CD4-positive, alpha-beta T cell treated with Interleukin-6 at 100 ng/mL for 8 hours (primary cell): ENCODE data around the gene FBLN2.
"Not testable (repeated sequence)": the region's sequence is repeated elsewhere in the genome, so short reads cannot be mapped to it uniquely, and the experiment has no call there.

Experiments
- DNase-seq: peaks from one replicate; pipeline ENCODE4 v3.0.0-alpha.2; 2020; ENCODE audit warnings: mixed read lengths, low spot score

Gene FBLN2

DNA sequence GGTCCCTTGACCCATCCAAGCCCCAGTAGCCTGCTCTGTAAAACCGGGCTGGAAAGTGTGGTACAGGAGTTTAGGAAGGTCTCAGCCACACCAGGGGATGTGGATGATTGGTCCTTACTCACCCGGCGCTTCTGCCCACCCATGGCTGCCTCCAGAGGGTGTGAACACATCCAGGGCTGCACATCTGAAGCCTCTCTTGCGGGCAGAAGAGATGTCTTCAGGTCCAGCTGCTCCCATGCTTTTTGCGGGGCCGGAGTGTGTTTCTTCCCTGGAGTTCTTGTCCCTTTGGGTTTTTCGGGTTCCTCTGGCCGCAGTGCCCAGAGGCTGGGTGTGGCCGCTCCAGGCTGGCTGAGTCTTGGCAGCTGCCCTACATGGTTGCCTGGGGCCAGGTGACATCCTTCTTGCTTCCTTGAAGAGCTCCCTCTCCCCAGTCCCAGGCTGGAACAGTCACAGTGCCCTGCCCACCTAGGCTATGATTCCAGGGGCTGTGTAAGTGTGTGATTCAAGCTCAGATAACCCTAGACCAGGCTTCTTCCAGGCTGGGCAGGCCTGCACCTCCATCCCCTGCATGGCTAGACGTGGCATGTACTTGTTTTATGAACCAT is 34.9 kb upstream of the FBLN2 start:
- no peak for DNase-seq

DNA sequence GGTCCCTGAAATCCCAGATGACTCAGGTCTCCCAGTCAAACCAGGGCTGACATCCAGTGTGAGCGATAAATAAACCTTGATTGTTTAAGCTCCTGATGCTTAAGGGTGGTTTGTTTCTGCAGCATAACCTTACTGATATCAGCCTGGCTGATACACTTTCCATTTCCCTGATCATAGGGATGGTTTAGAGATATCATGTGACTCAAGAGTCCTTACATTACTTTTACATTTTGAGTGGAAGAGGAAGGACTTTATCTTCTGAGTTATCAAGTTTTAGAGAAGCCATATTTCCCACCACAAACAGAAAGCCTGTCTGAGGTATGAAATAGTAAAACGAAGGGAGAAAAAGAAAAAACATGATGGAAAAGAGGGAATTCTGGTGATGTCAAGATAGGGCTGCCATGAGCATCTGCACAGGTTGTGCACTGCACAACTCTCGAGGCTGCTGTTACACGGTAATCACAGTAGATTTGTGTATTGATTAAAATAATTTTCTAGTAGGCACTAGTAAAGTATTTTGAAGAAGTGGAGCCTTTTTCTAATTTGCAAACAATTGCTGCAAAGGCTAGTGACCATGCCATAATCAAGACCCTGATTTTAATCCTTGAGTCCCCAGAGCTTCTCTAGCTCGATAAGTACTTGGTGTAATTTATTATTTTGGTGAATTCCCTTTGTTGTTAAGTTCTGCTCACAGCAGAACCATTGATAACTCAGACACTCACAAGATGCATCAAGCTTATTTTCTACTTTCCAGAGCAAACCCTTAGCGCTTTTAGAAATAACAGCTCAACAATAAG is 34.1 kb upstream of the FBLN2 start:
- no peak for DNase-seq

DNA sequence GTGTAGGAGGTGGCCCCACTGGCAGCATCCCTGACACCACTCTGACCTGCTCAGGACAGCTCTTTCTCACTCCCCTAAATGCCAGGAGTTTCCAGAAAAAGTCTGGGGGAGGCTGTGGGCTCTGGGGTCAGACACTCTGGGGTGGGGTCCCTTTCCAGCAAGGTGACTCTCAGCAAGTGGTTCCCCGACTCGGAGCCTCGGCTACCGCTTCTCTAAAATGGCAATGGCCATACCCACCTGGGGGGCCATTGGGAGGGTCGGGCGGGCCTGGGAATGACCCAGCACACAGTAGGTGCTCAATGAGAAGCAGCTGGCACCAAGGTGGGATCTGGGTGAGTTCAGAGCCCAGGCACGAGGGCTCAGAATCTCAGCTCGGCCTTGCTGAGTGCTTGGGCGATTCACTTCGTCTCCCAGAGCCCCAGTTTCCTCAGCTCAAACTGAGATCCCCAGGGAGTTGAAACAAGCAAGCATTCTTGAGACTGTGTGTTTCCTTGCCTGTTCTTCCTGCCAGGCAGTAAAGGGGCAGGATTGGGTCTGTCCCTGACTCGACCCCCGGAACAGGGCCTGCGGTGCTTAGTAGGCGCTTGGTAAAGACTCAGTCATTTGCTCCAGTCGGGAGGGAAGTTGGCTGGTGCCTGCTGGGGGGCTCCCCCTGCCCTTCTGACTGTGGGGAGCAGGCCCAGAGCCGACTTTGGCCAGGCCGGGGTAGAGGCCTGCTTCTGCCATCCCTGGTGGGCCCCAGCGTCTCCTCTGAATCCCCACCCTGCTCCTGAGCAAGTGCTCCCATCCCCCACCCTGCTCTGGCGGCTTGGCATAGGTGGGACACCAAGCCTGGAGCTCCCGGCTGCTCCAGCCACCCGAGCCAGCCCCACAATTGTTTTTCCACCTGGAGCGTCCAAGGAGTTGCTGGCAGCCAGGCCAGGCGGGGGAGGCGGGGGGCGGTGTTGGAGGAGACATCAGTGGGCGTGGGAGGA is 32.9 kb upstream of the FBLN2 start:
- no peak for DNase-seq

- DNase-seq: no peak
Measured at GRCh38 chr3:13516760-13517135, 32.2 kb upstream of the FBLN2 start.

DNA sequence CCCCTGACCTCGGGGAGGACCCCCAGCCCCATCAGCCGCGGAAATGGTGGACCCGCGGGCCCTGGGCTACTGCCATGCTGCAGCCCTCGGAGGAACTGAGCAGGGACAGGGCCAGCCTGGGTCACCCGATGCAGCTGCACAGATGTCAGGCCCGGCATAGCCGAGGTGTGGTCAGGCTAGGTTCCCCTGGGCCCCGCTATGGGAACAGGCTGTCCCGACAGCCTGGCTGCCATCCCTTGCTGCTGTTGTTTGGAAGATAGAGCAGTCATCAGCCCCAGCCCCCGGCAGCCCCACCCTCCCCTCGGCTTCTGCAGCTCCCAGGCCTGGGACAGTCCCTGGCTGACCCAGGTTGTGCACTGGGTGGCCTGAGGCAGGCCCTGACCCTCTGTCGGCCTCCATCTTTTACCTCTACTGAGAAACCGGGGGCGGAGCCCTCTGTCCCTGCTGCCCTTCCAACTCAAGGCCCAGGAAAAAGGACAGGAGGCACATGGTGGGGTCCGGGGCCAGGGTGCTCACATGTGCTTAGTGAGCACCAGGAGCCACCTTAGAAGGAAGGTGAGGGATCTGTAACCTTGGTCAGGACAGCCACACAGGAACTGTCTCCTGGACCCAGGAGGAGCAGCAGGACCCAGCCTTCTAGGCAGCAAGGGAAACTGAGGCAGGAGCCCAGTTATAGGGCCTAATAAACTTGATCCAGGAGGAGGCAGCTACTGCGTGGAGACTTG is 31.5 kb upstream of the FBLN2 start:
- no peak for DNase-seq

- DNase-seq: no peak
Measured at GRCh38 chr3:13518516-13518953, 30.4 kb upstream of the FBLN2 start.

DNA sequence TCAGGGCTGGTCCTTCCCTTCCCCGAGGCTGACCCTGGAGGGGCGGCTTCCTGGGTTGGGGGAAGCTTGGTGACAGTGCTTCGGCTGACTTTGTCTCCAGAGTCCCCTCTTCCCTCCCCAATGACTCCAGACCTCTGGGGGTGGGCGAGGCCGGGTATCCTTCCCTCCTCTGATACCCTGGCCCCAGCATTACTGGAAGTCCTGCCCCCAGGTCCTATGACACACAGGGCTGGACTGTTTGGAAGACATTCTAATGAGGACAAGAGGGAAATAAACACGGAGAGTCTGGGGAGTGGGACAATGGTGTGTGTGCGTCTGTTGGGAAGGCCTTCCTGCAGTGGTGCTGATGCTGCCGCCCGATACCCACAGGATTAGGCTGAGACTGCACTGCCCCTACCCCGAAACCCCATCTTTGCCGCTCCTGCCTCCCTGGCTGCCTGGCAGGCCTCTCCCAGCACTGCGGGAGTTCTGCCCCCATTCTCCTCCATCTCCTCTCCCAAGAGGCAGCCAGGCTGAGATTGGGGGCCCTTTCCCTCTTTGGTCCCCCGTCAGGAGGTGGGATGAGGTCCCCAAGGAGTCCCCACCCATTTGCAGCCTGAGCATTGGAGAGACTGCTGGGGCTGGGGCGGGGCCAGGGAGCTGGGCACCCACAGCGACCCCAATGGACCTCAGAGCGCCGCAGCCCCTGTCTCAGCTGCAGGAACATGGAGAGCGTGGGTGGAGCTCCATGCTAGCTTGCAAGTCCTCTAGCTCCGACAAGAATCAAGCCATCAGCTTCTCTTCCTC is 29.7 kb upstream of the FBLN2 start:
- DNase-seq: no peak

DNA sequence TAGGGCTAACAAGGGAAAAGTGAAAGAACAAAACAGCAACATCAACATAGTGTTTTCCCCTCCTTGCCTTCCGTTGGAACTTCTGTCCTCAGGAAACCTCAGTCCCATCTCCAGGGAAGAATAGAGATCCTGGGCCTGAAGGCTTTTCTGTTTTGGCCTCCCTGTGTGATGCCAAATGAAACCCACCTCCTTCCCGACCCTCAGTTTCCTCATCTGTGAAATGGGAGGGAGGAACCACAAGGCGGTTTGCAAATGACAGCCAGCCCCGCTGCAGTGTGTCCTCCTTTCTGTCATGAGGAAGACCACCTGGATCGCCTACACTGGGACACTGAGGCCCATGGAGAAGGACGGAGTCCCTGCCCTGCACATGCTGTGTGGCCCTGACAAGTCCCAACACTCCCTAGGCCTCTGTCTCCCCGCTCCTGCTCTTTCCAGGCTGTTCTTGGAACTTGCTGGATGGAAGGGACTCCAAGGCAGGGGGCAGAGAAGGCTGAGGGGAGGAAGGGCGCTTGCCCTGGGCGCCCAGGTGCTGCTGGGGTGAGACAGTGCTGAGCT is 28.5 kb upstream of the FBLN2 start:
- no peak for DNase-seq

GRCh38 chr3:13521309-13521708 is 27.6 kb upstream of the FBLN2 start:
- DNase-seq: no peak

DNA sequence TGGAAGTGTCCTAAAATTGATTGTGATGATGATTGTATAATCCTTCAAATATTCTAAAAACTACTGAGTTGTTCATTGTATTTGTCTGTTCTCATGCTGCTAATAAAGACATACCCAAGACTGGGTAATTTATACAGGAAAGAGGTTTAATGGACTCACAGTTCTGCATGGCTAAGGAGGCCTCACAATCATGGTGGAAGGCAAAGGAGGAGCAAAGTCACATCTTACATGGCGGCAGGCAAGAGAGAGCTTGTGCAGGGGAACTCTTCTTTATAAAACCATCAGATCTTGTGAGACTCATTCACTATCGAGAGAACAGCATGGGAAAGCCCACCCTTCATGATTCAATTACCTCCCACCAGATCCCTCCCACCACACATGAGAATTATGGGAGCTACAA is 27.2 kb upstream of the FBLN2 start:
- not testable (repeated sequence) for DNase-seq

GRCh38 chr3:13522236-13522635 is 26.7 kb upstream of the FBLN2 start:
- no peak for DNase-seq

- no peak for DNase-seq
Measured at GRCh38 chr3:13524979-13525669, 23.8 kb upstream of the FBLN2 start.

GRCh38 chr3:13525827-13526625 is 22.9 kb upstream of the FBLN2 start:
- no peak for DNase-seq

- no peak for DNase-seq
Measured at GRCh38 chr3:13526626-13526949, 22.3 kb upstream of the FBLN2 start.

- no peak for DNase-seq
Measured at GRCh38 chr3:13528217-13528867, 20.6 kb upstream of the FBLN2 start.

- DNase-seq: no peak
Measured at GRCh38 chr3:13529196-13530112, 19.5 kb upstream of the FBLN2 start.

DNA sequence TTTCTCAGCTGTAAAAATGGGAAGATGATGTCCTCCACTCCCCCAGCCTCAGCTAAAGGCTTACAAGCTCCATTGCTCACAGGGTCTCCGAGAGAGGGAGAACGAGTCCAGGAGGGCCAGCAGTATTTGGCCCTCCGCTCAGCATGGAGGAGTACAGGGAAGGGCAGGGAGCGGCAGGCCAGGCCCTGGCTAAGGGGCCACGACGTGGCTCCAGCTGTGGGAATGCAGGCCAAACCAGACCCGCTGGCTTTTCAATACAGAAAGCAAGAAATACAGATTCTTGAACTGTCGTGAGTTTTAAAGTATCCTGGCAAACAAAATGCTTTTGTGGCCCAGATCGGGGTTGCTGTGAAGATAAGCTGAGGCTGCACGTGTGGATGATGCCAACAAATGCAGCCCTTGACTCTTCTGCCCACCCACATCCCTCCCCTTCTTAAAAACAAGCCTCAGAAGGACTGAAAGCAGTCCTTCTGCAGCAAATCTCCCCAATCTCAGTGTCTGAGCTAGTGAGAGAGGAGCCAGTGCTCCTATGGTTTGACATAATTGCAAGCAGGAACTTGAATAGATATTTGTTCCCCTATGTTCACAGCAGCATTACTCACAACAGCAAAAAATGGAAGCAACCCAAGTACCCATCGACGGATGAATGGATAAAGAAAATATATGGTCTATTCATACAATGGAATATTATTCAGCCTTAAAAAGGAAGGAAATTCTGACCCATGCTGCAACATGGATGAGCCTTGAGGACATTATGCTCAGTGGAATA is 18.5 kb upstream of the FBLN2 start:
- no peak for DNase-seq
